Left ventricle myocardium superior (tissue), 1 donor: Measurements from ENCODE around the gene TNC. TPM values are rescaled to one million over a fixed set of nuclear protein-coding genes. Genes with fewer than 3 reads are reported as not detected.
A peak's percentile ranks its signal among the peaks of the same experiment; 100 is the strongest.

Experiments used
- ATAC-seq: fragments of 200-7000 bp; cut with Tn5 transposase; one replicate; pipeline ENCODE4 v1.9.1; 2020; ENCODE audit warnings: mild to moderate bottlenecking, moderate library complexity
- DNase-seq: peaks from one replicate; pipeline ENCODE4 v3.0.0-alpha.2; 2020
- intact Hi-C: fragments of 100-400 bp; cut with micrococcal nuclease; formaldehyde crosslinking; loops from one replicate; pipeline ENCODE4 v1.11.0; 2022
- total RNA-seq: library from RNA; stranded (reverse); fragmentation: NEBNext Ultra II Directional; extraction: Animal tissue kit (Norgen Biotek cat#: 25700); gene quantifications from one replicate; pipeline ENCODE4 v1.2.1, GENCODE V29; 2021
- donor health status: DM: no; HTN: yes; CAD: no; lungs with severe emphysema.

TNC gene
- total RNA-seq, 1 donor from 2014 or later = 2.5 TPM

DNA sequence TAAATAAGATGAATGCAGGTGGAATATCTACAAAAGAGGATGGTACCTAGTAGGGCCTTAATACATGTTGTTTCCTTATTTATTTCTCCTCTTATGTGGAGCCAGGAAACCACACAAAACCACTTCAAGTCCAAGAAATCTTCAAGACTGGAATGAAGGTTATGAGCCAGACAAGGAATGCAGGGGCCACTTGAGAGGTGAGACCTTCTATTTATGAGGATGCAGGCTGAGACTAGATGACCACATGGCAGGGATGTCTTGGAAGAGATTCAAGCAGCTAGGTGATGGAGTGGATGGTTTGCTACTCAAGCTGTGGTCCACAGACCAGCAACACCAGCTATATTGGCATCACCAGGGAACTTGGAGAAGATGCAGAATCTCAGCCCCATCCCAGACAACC, 92.2 kb downstream of the TNC start:
- DNase-seq = no peak
- intact Hi-C loops = no loop called here
- no peak for ATAC-seq

DNA sequence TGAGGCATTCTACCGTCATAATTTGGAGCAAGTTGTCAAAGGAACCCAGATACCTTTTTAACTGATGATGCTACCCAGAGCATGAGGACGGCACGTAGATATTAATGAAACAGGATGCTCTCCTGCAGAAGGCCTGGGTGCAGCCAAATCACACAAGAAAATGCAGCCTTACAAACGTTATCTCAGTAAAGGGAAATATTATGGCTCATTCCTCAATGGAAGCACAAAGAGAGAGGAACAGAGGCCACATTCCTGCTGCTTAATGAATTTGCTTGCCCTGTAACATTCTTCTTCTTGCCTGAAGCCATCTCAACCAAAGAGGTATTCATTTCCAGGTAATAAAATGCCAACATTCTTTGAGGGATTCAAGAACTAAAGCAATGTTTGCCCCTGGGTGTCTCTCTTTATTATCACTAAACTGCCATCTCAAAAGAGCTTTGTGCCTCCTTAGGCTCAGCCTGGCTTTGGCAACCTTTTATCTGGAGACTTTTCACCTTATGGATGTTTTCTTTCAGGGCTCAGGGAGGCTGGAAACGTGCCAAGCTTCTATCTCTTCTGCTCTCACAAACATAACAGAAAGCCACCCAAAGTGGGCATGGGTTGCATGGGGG, 92.9 kb downstream of the TNC start:
- intact Hi-C loops = no loop called here
- DNase-seq = no peak
- ATAC-seq = no peak

DNA sequence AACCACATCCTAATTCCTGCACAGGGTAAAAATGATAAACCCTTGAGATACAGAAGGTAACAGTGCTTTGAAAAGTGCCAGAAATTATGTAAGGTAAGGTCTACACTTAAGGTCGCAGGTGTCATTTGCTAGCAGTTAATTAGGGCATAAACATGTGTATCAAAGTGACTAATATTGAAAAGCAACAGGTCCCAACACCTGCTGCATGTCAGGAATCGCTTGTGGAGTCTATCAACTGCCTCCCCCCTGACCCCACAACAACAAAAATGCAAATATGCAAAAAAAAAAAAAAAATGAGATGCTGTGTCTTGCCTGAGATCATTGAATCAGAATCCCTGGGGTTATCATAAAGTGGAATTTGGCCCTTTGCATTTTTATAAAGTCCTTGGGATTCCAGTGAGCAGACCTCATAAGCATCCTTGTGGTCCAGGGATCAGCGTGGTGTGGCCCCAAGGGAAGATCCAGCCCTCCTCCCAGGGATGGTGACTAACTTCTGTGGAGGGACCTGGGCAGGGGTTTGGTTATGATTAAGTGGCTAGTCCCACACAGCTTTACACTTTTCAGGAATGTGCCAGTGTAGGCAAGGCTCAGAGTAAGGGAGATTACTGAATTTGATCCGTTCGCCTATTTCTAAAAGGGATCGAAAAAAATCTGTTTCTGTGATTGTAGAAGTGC, 95.1 kb downstream of the TNC start:
- intact Hi-C loops = no loop called here
- DNase-seq (no peak), ATAC-seq (no peak)

DNA sequence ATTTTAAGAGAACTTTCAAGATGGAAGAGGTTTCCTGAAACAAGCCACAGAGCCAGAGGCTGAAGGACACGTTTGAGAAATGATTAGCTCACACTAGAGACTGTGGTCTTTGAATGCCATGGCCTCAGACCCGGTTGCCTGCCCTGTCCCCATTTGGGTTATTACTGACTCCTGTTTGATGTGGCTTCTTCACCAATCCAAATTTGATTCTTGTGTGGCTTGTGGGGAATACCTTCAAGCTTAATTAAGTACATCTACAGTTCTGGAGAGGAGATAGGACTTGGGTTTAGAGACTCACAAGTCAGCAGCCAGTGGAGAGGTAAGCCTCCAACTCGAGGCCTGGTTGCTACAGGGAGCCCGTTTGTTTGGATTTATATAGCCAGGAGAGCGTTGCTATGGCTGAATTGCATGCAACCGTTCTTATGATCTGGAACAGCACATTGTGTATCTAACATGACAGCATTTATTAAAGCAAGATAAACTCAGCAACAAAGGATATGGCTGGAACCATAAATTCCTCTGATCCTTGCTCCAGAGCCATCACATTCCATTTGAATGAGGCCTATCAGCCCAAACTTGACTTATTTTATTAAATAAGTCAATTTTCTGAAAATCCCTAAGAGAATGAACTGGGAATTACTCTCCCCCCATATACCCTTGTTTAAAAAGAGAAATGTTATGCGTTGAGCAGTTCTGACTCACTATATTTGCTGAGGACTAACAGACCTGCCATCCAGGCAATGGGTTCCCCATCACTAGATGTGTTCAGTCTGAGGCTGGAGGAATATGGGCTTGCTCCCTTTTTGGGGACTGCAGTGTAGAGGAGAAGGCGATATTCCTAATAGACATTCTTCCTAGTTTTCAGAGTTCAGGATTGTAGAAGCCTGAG, 99.2 kb downstream of the TNC start:
- no peak for ATAC-seq
- intact Hi-C loops = loop anchor here (10.0 kb wide), 1 partner anchor 104 kb away; no protein-coding TSS in a partner anchor

DNA sequence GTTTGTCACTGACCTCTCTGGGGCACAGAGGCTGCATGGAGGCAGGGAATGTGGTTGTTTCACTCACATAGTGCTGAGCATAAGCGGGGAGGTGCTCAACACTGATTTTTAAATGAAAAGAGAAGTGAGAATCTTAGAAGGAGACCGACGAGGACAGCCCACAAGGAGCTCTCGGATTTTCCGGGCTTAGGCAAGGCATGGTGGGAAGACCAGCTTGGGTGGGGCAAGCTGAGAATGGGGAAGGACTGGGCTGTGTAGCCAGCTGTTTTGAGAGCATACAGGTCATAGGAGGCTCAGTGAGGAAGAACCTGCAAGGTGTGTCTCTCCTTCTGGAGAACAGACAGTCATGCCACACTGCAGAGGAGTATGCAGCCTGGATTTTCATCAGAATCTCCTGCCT, 101.6 kb downstream of the TNC start:
- intact Hi-C loops = loop anchor here (10.0 kb wide), 1 partner anchor 102 kb away; no protein-coding TSS in a partner anchor
- DNase-seq (no peak), ATAC-seq (peak; percentile 44)

More for the DNA sequence above, 99.2 kb downstream of the TNC start:
- no peak for DNase-seq

DNA sequence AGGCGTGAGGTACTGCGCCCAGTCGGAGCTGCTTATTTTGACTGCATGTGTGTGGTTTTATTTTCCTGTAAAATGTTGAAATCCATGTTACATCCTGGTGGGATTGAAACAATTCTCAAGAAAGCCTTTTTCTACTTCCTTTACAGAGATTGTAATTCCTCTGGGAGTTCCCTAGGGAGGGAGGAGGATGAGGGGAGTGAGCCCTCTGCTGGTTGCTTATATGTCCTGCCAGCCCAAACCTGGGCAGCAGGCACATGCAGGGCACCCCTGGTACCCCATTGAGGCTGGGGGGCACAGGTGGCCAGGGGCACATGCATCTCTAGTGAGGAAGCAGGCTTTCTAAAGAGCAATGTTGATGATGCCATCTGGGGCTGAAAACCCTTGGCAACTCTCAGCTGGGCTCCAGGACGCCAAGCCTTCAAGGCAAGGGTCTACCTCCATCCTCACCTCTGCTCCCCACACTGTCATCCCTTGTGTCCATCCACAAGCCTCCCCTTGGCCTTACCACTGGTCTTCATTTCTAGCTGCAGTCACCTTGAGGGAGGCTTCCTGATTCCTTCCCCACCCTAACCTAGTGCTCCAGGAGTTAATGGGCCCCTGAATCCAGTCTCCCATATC, 102.8 kb downstream of the TNC start:
- intact Hi-C loops = loop anchor here (10.0 kb wide), 1 partner anchor 100 kb away; no protein-coding TSS in a partner anchor
- ATAC-seq = peak; percentile 72

DNA sequence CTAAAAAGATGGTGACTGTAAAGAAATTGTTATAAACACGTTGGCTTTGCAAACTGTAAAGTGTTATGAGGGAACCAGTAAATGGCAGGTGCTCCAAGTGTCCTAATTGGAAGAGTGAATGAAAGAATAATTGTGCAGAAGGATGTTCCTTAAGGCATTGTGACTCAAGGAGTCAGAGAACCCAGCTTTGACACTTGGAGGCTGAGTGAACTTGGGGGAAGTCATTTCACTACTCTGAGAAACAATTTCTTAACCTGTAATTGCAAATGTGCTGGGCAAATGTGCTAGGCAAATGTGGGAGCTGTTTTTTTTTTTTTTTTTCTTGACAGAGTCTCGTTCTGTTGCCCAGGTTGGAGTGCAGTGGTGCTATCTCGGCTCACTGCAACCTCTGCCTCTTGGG, 103.5 kb downstream of the TNC start:
- ATAC-seq = no peak
- DNase-seq = no peak
- intact Hi-C loops = loop anchor here (5.0 to 10.0 kb wide), 3 partner anchors 100 to 352 kb away; no protein-coding TSS in a partner anchor

More for the DNA sequence above, 102.8 kb downstream of the TNC start:
- no peak for DNase-seq

DNA sequence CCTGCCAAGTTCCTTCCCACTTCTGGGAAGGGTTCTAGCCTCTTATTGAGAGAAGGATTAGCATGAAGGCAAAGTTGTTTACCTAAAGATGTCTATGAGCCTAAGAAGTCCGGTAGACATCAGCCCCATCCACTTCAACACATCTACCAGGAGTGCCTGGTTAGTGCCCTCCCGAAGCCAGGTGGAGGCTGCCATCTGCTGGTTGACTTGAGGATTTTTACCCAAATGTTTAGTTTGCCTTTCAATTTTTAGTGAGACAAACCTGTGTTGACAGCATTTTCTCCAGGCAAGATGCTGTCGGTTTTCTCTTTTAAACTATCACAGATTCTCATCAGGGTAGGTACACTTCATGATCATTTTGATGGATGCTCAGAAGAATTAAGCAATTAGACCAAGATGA, 104.0 kb downstream of the TNC start:
- DNase-seq (peak; percentile 65), ATAC-seq (peak; percentile 84)
- intact Hi-C loops = loop anchor here (5.0 to 10.0 kb wide), 3 partner anchors 99 to 352 kb away; no protein-coding TSS in a partner anchor

DNA sequence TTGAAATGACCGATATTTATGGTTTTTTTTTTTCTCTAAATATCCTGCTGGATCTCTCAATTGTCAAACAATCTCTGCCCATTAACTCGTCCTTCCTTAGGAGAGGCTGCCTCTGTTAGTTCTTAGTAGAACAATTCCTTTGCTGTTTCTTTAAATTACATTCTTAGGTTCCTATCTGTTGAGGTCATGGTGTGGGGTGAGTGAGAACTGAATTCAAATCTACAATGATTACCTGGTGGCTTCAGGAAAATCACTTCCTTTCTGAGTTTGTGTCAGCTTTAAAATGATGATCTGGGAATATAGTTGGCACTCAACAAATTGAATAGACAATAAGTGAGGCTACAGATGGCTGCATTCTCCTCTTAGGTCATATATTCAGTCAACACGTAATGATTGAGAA, 105.5 kb downstream of the TNC start:
- no peak for DNase-seq
- ATAC-seq = no peak

DNA sequence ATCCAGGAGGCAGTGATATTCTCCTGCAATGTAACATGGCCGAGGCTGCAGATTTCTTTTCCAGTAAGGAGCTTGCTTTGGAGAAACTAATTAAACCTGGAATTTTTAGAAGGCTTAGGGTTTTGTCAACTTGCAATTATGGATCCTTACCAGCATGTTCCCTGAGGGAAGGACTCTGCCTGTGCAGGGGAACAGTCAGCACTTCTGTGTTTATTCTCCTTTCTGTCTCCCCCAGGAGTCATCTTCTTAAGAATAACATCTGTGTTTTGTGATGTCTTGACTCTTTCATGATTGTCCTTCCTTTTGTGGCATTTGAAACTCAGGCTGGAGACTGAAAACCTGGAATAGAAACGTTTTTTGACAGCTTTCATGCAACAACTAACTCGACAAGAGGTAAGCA, 107.1 kb downstream of the TNC start:
- intact Hi-C loops = loop anchor here (5.0 to 10.0 kb wide), 3 partner anchors 96 to 349 kb away; no protein-coding TSS in a partner anchor
- DNase-seq (no peak), ATAC-seq (no peak)

More for the DNA sequence above, 105.5 kb downstream of the TNC start:
- intact Hi-C loops = loop anchor here (5.0 to 10.0 kb wide), 3 partner anchors 98 to 350 kb away; no protein-coding TSS in a partner anchor

DNA sequence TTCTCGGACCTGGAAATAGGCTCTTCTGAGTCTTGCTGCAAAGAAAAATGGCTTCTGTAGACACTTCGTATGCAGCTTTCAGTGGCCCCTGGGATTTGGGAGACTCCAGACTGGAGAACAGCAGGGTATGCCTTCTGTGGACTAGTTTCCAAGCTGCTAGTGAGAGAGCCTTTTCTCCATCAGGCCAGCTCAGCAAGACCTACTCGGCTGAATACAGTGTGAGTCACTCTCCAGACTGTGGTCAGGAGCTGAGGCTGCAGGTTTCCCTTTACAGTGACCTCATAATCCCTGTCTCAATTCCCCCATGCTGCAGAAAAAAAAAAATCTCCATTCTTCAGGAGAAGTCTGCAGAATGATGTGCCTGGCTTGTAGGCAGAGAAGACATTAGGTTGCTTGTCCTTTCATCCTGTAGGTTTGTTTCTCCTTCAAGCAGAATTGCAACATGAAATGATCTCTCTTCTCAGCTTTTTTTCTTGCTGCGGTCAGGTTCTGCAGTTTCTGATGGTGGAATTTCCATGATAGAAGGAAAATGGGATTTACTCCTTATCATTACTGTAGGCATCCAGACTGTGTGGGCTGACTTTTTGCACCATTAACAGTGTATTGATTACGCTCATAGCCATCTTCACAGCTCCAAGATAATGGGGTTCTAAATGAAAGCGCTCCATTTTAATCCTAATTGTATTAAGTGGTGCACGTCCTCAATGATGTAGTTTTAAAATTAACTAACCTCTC, 109.3 kb downstream of the TNC start:
- DNase-seq (no peak), ATAC-seq (peak; percentile 27)
- intact Hi-C loops = no loop called here

DNA sequence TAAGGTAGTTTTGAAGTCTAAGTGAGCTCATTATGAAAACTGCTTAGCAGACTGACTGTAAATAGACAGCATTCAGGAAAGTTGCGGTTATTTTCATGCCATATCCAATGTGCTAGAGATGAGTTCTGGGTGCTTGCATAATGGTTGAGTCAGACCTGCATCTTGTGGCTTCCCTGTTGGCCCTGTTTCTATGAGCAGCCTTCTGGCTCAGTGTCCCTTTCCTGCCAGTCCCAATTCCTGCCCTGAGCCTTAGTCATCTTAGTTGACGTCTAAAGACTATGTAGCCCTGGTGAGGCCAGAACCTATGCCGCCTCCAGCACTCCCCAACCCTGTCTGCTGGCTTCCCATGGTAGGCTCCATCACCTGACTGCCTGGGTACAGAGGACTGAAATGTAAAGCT, 111.3 kb downstream of the TNC start:
- ATAC-seq (no peak), DNase-seq (no peak)
- intact Hi-C loops = no loop called here

DNA sequence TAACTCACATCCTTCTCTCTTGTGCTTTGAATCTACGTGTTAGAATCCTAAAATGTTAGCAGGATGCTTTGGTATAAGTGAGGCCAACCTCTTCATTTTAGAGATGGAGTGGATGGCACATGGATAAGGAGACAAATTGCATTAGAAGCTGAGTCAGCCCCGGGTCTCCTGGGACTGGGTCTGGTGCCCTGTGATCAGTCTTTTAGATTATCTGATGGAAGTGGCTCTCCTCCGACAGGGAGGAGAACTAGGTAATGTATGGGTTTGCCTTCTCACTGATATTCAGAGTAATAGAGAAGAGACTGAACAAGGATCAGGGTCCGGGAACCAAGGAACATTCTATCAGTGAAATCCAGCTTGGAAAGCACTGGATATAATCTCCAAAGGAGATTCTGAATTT, 112.6 kb downstream of the TNC start:
- intact Hi-C loops = no loop called here
- DNase-seq = no peak

DNA sequence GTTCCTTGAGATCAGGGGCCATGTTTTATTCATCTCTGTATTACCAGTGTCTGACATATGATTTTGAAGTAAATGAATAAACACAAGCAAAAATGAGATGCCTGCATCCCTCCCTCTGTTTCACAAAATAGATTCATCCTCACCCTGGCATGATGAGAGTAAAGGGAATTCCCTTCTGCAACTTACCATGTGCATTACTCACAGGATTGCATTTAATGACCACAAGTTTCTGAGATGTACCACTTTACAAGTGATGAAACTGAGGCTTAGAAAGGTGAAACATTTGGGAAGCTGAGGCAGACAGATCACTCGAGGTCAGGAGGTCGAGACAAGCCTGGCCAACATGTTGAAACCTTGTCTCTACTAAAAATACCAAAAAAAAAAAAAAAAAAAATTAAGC, 113.4 kb downstream of the TNC start:
- intact Hi-C loops = no loop called here
- DNase-seq = no peak
- no peak for ATAC-seq

More for the DNA sequence above, 112.6 kb downstream of the TNC start:
- ATAC-seq = no peak

DNA sequence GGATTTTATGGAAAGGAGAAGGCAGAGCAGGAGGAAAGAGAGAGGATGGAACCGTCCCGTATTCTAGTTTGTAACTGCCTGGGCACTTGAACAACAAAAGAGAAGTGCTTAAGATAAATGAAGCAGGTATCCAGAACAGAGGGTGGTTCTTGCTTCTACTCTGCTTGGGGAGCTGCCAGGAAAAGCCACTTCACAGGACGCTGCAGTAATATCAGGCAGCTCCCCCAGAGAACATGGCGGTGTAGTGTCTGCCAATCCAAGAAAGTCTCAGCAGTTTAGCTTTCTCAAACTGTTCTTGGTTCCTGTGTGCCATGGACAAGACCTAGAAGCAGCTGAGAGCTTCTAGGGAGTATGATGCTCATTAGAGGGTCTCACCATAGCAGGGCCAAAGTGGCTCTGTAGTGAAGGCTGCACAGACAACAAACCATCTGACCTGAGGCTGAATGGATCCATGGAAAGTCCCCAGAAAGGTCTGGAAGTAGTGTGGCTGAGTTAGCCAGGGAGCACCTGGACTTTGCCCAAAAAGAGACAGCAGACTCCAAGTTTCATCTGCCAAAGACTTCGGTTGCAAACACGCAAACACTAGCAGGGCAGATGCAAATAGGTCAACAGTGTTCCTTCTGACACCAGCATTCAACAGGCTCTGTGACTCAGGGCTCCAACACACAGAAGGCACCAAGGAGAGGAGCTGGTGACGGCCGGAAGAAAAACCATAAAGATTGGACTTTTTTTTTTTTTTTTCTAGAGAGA, 115.4 kb downstream of the TNC start:
- ATAC-seq = peak; percentile 20
- DNase-seq = no peak
- intact Hi-C loops = no loop called here

DNA sequence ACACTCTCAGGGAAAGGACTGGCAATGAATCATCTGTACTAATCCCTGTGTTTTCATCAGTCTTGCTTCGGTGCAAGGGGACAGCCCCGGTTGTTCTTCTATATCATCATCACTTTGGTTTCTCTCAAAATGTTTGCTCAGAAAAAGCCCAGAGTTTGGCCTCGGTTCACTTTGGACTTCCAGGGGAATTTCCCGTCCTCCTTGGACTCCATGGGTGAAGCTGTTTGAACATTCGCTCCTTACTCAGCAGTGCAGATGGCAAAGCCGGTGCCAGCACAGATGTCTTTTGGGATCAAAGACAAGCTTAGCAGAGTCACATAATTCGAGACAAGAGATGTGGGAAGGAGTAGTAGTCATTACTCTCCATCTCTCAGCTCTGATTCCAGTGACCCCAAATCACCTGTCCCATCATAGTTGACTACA, 117.7 kb downstream of the TNC start:
- ATAC-seq = no peak
- no peak for DNase-seq
- intact Hi-C loops = no loop called here

DNA sequence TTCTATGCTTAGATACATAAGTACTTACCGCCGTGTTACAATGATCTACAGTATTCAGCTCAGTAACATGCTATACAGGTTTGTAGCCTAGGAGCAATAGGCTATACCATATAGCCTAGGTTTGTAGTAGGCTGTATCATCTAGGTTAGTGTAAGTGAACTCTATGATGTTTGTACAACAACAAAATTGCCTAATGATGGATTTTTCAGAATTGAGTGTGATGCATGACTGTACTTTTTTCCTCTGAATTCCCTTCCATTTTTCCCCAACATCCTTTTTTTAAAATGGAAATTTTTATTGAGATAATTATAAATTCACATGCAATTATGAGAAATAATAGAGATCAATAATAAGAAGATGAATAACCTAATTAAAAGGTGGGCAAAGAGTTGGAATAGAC, 119.6 kb downstream of the TNC start:
- ATAC-seq = no peak
- intact Hi-C loops = no loop called here
- no peak for DNase-seq

DNA sequence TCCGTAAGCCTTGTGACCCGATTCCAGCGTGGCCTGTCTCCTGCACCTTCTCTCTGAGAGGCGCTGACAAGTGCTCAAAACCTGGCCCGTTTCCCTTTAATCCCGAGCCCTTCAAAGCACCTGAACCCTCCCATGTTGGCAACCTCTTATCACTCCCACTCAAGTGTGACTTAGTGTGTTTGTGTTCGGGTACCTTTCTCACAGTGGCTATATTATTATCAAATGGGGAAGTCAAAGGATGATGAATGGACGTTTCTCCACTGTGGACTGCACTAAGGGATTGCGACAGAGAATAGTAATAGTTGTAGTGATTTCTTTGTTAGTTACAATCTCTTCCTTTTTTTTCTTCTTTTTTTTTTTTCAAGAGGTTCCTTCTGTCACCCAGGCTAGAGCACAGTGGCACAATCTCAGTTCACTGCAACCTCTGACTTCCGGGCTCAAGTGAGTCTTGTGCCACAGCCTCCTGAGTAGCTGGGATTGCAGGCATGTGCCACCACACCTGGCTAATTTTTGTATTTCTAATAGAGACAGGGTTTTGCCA, 122.2 kb downstream of the TNC start:
- DNase-seq (peak; percentile 73), ATAC-seq (peak; percentile 100)
- intact Hi-C loops = no loop called here
